HEK293 (cell line): ENCODE data around the gene DCAKD.
A peak's percentile ranks its signal among the peaks of the same experiment; 100 is the strongest.

Source experiments
- CTCF ChIA-PET: fragments of 350-600 bp; formaldehyde crosslinking; extraction: SDS; loops from one replicate; lab custom pipeline; 2021; ENCODE audit warnings: antibody characterized with exemption; lab: Yijun Ruan, JAX
- POLR2A ChIA-PET: fragments of 300-600 bp; formaldehyde crosslinking; extraction: SDS; loops from one replicate; lab custom pipeline; 2020; ENCODE audit warnings: antibody characterized with exemption, inconsistent platforms; lab: Yijun Ruan, JAX
- H3K27ac ChIP-seq: fragments of 200-500 bp; sonication (Bioruptor generic); 2 replicates; pipeline ENCODE4 v1.5.1; 2014; ENCODE audit warnings: low read depth, low read length, control low read depth, inconsistent platforms; ENCODE audit errors: extremely low read depth
- H3K36me3 ChIP-seq, 2 experiments: fragments of 200-500 bp in 1 of 2; sonication (Bioruptor generic) in 1 of 2; 1 replicate in 1 of 2; 2 replicates in 1 of 2; pipeline ENCODE4 v1.5.1; 2014 to 2017; ENCODE audit warnings: inconsistent platforms in 2 of 2, low read length in 2 of 2; ENCODE audit not compliant: control insufficient read depth in 2 of 2, insufficient read depth in 1 of 2
- H3K4me1 ChIP-seq: fragments of 200-500 bp; sonication (Bioruptor generic); 2 replicates; pipeline ENCODE4 v1.5.1; 2014; ENCODE audit warnings: mild to moderate bottlenecking, low read length, inconsistent platforms; ENCODE audit not compliant: control insufficient read depth, insufficient read depth
- H3K4me3 ChIP-seq: 2 replicates; pipeline ENCODE4 v1.5.1; 2011; ENCODE audit warnings: low read depth, mild to moderate bottlenecking, control low read depth, low read length, moderate library complexity
- H3K9me3 ChIP-seq: fragments of 200-500 bp; sonication (Bioruptor generic); 2 replicates; pipeline ENCODE4 v1.5.1; 2014; ENCODE audit warnings: low read depth, low read length, inconsistent platforms; ENCODE audit not compliant: control insufficient read depth, insufficient read depth
- GLIS1 ChIP-seq: fragments of 450-650 bp; formaldehyde crosslinking; IDR thresholded peaks from 2 replicates; pipeline ENCODE4 v1.5.1; 2016; ENCODE audit warnings: missing biosample characterization, missing genetic modification characterization
- MEIS1 ChIP-seq: sonication (generic); formaldehyde crosslinking; IDR thresholded peaks from 2 replicates; pipeline ENCODE4 v1.8.1; 2022; ENCODE audit warnings: missing genetic modification reagents, mild to moderate bottlenecking, borderline replicate concordance
- MZF1 ChIP-seq: fragments of 450-650 bp; formaldehyde crosslinking; IDR thresholded peaks from 2 replicates; pipeline ENCODE4 v1.5.1; 2017; ENCODE audit warnings: missing biosample characterization, missing genetic modification characterization, borderline replicate concordance
- SP2 ChIP-seq: fragments of 450-650 bp; formaldehyde crosslinking; IDR thresholded peaks from 2 replicates; pipeline ENCODE4 v1.5.1; 2016; ENCODE audit warnings: missing biosample characterization, missing genetic modification characterization
- ZBTB20 ChIP-seq: fragments of 450-650 bp; formaldehyde crosslinking; IDR thresholded peaks from 2 replicates; pipeline ENCODE4 v1.5.1; 2016; ENCODE audit warnings: missing biosample characterization, missing genetic modification characterization
- ZBTB48 ChIP-seq: fragments of 450-650 bp; formaldehyde crosslinking; IDR thresholded peaks from 2 replicates; pipeline ENCODE4 v1.5.1; 2016; ENCODE audit warnings: missing biosample characterization, missing genetic modification characterization
- ZNF140 ChIP-seq: fragments of 450-650 bp; formaldehyde crosslinking; IDR thresholded peaks from 2 replicates; pipeline ENCODE4 v1.5.1; 2016; ENCODE audit warnings: missing biosample characterization, missing genetic modification characterization
- ZNF16 ChIP-seq: fragments of 450-650 bp; formaldehyde crosslinking; IDR thresholded peaks from 2 replicates; pipeline ENCODE4 v1.5.1; 2016; ENCODE audit warnings: low read depth, missing biosample characterization, missing genetic modification characterization
- ZNF423 ChIP-seq: fragments of 450-650 bp; formaldehyde crosslinking; IDR thresholded peaks from 2 replicates; pipeline ENCODE4 v1.5.1; 2016; ENCODE audit warnings: missing biosample characterization, missing genetic modification characterization
- ZNF473 ChIP-seq: fragments of 450-650 bp; formaldehyde crosslinking; IDR thresholded peaks from 2 replicates; pipeline ENCODE4 v1.5.1; 2017; ENCODE audit warnings: missing biosample characterization, missing genetic modification characterization
- ZNF561 ChIP-seq: fragments of 450-650 bp; IDR thresholded peaks from 2 replicates; pipeline ENCODE4 v1.5.1; 2018; ENCODE audit warnings: missing biosample characterization, missing genetic modification characterization, borderline replicate concordance
- ZNF596 ChIP-seq: fragments of 450-650 bp; IDR thresholded peaks from 2 replicates; pipeline ENCODE4 v1.5.0; 2018; ENCODE audit warnings: missing biosample characterization, mild to moderate bottlenecking, missing genetic modification characterization, moderate library complexity
- ZNF629 ChIP-seq: fragments of 450-650 bp; formaldehyde crosslinking; IDR thresholded peaks from 2 replicates; pipeline ENCODE4 v1.5.1; 2017; ENCODE audit warnings: missing biosample characterization, missing genetic modification characterization
- ZNF654 ChIP-seq: fragments of 450-650 bp; formaldehyde crosslinking; IDR thresholded peaks from 2 replicates; pipeline ENCODE4 v1.5.1; 2016; ENCODE audit warnings: low read depth, missing biosample characterization, missing genetic modification characterization
- ZNF777 ChIP-seq: fragments of 450-650 bp; formaldehyde crosslinking; IDR thresholded peaks from 2 replicates; pipeline ENCODE4 v1.5.1; 2017; ENCODE audit warnings: missing biosample characterization, missing genetic modification characterization, borderline replicate concordance
- ZSCAN30 ChIP-seq: fragments of 450-650 bp; IDR thresholded peaks from 2 replicates; pipeline ENCODE4 v1.5.1; 2018; ENCODE audit warnings: missing biosample characterization, mild to moderate bottlenecking, missing genetic modification characterization, moderate library complexity
- TF ChIP-seq, protein P1 (sequence below): fragments of 450-650 bp; formaldehyde crosslinking; IDR thresholded peaks from 2 replicates; pipeline ENCODE4 v1.5.1; 2016; ENCODE audit warnings: missing biosample characterization, missing genetic modification characterization
- TF ChIP-seq, protein P2 (sequence below): fragments of 450-650 bp; formaldehyde crosslinking; IDR thresholded peaks from 2 replicates; pipeline ENCODE4 v1.5.1; 2016; ENCODE audit warnings: missing biosample characterization, missing genetic modification characterization
- TF ChIP-seq, protein P3 (sequence below): fragments of 450-650 bp; formaldehyde crosslinking; IDR thresholded peaks from 2 replicates; pipeline ENCODE4 v1.5.1; 2017; ENCODE audit warnings: missing biosample characterization, missing genetic modification characterization
- TF ChIP-seq, protein P4 (sequence below): fragments of 450-650 bp; formaldehyde crosslinking; IDR thresholded peaks from 2 replicates; pipeline ENCODE4 v1.5.1; 2016; ENCODE audit warnings: missing biosample characterization, missing genetic modification characterization
- TF ChIP-seq, protein P5 (sequence below): fragments of 450-650 bp; formaldehyde crosslinking; conservative IDR thresholded peaks from 2 replicates; pipeline ENCODE4 v1.5.1; 2016; ENCODE audit warnings: low read depth, missing biosample characterization, missing genetic modification characterization
- TF ChIP-seq, protein P6 (sequence below): fragments of 450-650 bp; formaldehyde crosslinking; IDR thresholded peaks from 2 replicates; pipeline ENCODE4 v1.5.1; 2016; ENCODE audit warnings: missing biosample characterization, missing genetic modification characterization

Gene DCAKD

DNA sequence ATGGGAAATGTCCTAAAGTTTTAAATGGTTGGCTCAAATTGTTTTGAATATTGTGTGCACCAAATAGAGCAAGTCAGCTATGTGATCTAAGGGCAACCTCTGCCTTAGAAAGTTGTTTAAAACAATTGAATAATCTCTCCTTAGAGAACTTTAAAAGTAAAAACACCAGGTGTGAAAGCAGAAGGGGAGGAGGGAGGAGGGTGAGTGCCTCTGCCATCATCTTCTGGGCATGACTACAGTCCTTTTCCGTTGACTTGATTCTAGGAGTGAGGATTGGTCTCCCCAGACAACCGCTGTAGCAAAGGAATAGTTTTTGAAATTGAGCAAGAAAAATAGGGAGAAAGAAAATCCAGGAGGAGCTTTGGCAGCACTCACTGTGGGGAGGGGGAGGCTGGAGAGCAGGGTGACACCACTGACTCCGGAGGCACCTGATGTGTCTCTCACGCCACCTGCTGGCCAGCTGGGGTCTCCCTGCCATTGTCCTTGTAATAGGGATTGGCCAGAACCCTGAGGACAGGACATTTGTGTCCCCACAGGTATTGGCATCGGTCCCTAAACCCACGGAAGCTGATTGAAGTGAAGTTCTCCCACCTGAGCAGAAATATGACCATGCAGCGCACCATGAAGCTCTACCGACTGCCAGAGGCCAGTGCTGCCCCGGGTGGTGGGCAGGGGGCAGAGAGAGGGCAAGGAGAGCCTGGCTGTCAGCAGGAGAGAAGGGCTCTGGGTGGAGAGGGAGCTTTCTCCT, 47.6 kb upstream of the DCAKD start:
- ChIA-PET CTCF (interaction anchor here (0.6 to 5.6 kb wide), 60 partner anchors 9 to 567 kb away, joined by 3 to 71 read pairs (median 4); partner anchors contain the start of genes ACBD4, DCAKD, EFTUD2 and GFAP), POLR2A (interaction anchor here (0.5 to 1.2 kb wide), 5 partner anchors 10 to 64 kb away, joined by 3 to 5 read pairs (median 3); partner anchors contain the start of gene HEXIM1)
- H3K9me3 ChIP-seq: no peaks in the 10 kb centered on the region
- H3K27ac ChIP-seq: no peak overlapping the region
- H3K36me3 ChIP-seq: peaks cover 61 to 90% of the 10 kb centered on the region in 2 experiments
- H3K4me3 ChIP-seq: no peak overlapping the region
- no peaks in the 10 kb centered on the region for H3K4me1 ChIP-seq
- TF ChIP-seq, protein P1, sequence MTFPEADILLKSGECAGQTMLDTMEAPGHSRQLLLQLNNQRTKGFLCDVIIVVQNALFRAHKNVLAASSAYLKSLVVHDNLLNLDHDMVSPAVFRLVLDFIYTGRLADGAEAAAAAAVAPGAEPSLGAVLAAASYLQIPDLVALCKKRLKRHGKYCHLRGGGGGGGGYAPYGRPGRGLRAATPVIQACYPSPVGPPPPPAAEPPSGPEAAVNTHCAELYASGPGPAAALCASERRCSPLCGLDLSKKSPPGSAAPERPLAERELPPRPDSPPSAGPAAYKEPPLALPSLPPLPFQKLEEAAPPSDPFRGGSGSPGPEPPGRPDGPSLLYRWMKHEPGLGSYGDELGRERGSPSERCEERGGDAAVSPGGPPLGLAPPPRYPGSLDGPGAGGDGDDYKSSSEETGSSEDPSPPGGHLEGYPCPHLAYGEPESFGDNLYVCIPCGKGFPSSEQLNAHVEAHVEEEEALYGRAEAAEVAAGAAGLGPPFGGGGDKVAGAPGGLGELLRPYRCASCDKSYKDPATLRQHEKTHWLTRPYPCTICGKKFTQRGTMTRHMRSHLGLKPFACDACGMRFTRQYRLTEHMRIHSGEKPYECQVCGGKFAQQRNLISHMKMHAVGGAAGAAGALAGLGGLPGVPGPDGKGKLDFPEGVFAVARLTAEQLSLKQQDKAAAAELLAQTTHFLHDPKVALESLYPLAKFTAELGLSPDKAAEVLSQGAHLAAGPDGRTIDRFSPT: no peak
- TF ChIP-seq ZNF140 (tag by site-specific recombination) (no peak), ZBTB48 (peak; percentile 99), ZSCAN30 (no peak), ZNF473 (tag by site-specific recombination) (no peak), ZNF596 (no peak), ZNF629 (tag by site-specific recombination) (no peak), ZNF654 (tag by site-specific recombination) (peak; percentile 94), MEIS1 (no peak), ZNF423 (tag by site-specific recombination) (no peak), ZNF16 (tag by site-specific recombination) (no peak), ZBTB20 (tag by site-specific recombination) (no peak), GLIS1 (tag by site-specific recombination) (no peak), MZF1 (tag by site-specific recombination) (no peak), SP2 (tag by site-specific recombination) (no peak), ZNF561 (peak; percentile 80; the same call in 1 of the 2 replicates), ZNF777 (no peak)
- TF ChIP-seq, protein P2, sequence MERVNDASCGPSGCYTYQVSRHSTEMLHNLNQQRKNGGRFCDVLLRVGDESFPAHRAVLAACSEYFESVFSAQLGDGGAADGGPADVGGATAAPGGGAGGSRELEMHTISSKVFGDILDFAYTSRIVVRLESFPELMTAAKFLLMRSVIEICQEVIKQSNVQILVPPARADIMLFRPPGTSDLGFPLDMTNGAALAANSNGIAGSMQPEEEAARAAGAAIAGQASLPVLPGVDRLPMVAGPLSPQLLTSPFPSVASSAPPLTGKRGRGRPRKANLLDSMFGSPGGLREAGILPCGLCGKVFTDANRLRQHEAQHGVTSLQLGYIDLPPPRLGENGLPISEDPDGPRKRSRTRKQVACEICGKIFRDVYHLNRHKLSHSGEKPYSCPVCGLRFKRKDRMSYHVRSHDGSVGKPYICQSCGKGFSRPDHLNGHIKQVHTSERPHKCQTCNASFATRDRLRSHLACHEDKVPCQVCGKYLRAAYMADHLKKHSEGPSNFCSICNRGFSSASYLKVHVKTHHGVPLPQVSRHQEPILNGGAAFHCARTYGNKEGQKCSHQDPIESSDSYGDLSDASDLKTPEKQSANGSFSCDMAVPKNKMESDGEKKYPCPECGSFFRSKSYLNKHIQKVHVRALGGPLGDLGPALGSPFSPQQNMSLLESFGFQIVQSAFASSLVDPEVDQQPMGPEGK (tag by site-specific recombination): peak; percentile 40; the same call in 1 of the 2 replicates
- TF ChIP-seq, protein P3, sequence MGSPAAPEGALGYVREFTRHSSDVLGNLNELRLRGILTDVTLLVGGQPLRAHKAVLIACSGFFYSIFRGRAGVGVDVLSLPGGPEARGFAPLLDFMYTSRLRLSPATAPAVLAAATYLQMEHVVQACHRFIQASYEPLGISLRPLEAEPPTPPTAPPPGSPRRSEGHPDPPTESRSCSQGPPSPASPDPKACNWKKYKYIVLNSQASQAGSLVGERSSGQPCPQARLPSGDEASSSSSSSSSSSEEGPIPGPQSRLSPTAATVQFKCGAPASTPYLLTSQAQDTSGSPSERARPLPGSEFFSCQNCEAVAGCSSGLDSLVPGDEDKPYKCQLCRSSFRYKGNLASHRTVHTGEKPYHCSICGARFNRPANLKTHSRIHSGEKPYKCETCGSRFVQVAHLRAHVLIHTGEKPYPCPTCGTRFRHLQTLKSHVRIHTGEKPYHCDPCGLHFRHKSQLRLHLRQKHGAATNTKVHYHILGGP (tag by site-specific recombination): no peak
- TF ChIP-seq, protein P4, sequence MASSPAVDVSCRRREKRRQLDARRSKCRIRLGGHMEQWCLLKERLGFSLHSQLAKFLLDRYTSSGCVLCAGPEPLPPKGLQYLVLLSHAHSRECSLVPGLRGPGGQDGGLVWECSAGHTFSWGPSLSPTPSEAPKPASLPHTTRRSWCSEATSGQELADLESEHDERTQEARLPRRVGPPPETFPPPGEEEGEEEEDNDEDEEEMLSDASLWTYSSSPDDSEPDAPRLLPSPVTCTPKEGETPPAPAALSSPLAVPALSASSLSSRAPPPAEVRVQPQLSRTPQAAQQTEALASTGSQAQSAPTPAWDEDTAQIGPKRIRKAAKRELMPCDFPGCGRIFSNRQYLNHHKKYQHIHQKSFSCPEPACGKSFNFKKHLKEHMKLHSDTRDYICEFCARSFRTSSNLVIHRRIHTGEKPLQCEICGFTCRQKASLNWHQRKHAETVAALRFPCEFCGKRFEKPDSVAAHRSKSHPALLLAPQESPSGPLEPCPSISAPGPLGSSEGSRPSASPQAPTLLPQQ: no peak
- TF ChIP-seq, protein P5, sequence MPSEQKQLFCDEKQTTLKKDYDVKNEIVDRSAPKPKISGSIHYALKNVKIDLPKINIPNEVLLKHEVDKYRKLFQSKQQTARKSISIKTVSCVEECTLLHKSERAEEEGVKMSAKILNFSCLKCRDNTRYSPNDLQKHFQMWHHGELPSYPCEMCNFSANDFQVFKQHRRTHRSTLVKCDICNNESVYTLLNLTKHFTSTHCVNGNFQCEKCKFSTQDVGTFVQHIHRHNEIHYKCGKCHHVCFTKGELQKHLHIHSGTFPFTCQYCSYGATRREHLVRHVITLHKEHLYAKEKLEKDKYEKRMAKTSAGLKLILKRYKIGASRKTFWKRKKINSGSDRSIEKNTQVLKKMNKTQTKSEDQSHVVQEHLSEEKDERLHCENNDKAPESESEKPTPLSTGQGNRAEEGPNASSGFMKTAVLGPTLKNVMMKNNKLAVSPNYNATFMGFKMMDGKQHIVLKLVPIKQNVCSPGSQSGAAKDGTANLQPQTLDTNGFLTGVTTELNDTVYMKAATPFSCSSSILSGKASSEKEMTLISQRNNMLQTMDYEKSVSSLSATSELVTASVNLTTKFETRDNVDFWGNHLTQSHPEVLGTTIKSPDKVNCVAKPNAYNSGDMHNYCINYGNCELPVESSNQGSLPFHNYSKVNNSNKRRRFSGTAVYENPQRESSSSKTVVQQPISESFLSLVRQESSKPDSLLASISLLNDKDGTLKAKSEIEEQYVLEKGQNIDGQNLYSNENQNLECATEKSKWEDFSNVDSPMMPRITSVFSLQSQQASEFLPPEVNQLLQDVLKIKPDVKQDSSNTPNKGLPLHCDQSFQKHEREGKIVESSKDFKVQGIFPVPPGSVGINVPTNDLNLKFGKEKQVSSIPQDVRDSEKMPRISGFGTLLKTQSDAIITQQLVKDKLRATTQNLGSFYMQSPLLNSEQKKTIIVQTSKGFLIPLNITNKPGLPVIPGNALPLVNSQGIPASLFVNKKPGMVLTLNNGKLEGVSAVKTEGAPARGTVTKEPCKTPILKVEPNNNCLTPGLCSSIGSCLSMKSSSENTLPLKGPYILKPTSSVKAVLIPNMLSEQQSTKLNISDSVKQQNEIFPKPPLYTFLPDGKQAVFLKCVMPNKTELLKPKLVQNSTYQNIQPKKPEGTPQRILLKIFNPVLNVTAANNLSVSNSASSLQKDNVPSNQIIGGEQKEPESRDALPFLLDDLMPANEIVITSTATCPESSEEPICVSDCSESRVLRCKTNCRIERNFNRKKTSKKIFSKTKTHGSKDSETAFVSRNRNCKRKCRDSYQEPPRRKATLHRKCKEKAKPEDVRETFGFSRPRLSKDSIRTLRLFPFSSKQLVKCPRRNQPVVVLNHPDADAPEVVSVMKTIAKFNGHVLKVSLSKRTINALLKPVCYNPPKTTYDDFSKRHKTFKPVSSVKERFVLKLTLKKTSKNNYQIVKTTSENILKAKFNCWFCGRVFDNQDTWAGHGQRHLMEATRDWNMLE (tag by site-specific recombination): no peak
- TF ChIP-seq, protein P6, sequence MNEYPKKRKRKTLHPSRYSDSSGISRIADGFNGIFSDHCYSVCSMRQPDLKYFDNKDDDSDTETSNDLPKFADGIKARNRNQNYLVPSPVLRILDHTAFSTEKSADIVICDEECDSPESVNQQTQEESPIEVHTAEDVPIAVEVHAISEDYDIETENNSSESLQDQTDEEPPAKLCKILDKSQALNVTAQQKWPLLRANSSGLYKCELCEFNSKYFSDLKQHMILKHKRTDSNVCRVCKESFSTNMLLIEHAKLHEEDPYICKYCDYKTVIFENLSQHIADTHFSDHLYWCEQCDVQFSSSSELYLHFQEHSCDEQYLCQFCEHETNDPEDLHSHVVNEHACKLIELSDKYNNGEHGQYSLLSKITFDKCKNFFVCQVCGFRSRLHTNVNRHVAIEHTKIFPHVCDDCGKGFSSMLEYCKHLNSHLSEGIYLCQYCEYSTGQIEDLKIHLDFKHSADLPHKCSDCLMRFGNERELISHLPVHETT: 0 out of 2 replicates have a peak, but pooled peaks have one; percentile 20
